Measurements from ENCODE around the gene COL18A1. TPM values are rescaled to one million over a fixed set of nuclear protein-coding genes. Genes with fewer than 3 reads are reported as not detected.

Gene COL18A1
- polyA plus RNA-seq, 3 donors: 0.80 to 4.1 (median 1.1) TPM

DNA sequence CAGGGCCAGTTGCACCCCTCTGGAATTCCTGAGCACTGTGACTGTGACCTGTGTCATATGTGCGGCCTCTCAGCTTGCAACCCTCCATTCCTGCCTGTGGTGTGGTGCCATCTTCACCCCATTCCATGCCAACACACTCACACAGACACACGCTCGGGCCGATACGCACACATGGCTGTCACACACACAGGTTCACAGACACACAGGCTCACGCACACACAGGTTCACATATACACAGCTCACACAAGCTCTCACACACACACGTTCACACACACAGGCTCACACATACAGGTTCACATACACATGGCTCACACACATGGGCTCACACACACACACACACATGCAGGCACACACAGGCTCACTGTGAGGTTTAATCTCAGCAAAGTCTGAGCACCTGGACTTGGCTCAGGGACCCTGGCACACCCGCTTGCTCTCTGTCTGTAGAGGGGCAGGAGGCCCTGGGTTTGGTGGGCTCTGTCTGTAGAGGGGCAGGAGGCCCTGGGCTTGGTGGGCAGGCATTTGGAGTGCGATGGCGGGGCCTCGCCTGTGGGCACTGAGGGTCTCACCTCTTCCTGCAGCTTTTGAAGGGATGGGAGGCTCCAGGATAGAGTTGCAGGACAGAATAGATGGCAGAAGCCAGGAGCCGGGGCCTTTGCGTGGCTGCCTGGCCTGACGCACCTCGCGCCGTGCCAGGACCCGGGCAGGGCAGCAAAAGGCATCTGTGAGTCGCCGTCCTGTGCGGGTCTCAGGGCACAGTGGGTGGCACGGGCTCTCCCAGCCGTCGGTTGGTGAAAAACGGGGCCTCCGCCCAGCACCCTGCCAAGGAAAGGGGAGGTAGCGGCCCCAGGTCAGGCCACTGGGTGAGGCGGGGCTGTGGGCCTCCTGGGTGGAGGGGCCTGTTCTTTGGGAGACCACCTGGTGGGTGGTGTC lies 17.1 kb downstream of the COL18A1 start:
- no peaks in the 10 kb centered on the region for H3K4me1 ChIP-seq (ENCODE audit: control insufficient read depth in 1 of 2, insufficient read depth in 2 of 2, low read length in 2 of 2)
- H3K9me3 ChIP-seq (replicated peaks in 1 of 2; ENCODE audit: control insufficient read depth in 1 of 2, insufficient read depth in 1 of 2, low read length in 2 of 2): no peaks in the 10 kb centered on the region
- no peak overlapping the region for H3K9ac ChIP-seq (ENCODE audit: insufficient read depth, low read length, poor library complexity, severe bottlenecking)
- no peaks in the 10 kb centered on the region for H3K79me2 ChIP-seq (ENCODE audit: insufficient read depth, low read length)
- H3K4me2 ChIP-seq (replicated peaks; ENCODE audit: extremely low read depth, low read length, poor library complexity, severe bottlenecking): no peak overlapping the region
- Mint-ChIP-seq H3K27ac (no peak overlapping the region), H3K4me1 (no peaks in the 10 kb centered on the region), H3K27me3 (ENCODE audit: low read depth in 3 of 3) (peaks cover 0 to 4% (median 2%) of the 10 kb centered on the region in 3 donors), H3K4me3 (no peak overlapping the region), H3K36me3 (no peaks in the 10 kb centered on the region), H3K9me3 (peaks cover 0 to 2% (median 0%) of the 10 kb centered on the region in 7 donors)
- H2AFZ ChIP-seq (ENCODE audit: insufficient read depth, low read depth, low read length, poor library complexity, severe bottlenecking): no peak overlapping the region
- WGBS (ENCODE audit: insufficient coverage): 95% methylated on average over 28 of the region's 28 CpGs
- H3K27ac ChIP-seq (ENCODE audit: low read depth in 1 of 2, low read length in 2 of 2): no peak overlapping the region
- no peaks in the 10 kb centered on the region for H4K20me1 ChIP-seq (ENCODE audit: insufficient read depth, low read length)
- no peaks in the 10 kb centered on the region for H3K27me3 ChIP-seq (ENCODE audit: control insufficient read depth in 2 of 2, insufficient read depth in 2 of 2, low read length in 2 of 2)
- TF ChIP-seq, protein P1, sequence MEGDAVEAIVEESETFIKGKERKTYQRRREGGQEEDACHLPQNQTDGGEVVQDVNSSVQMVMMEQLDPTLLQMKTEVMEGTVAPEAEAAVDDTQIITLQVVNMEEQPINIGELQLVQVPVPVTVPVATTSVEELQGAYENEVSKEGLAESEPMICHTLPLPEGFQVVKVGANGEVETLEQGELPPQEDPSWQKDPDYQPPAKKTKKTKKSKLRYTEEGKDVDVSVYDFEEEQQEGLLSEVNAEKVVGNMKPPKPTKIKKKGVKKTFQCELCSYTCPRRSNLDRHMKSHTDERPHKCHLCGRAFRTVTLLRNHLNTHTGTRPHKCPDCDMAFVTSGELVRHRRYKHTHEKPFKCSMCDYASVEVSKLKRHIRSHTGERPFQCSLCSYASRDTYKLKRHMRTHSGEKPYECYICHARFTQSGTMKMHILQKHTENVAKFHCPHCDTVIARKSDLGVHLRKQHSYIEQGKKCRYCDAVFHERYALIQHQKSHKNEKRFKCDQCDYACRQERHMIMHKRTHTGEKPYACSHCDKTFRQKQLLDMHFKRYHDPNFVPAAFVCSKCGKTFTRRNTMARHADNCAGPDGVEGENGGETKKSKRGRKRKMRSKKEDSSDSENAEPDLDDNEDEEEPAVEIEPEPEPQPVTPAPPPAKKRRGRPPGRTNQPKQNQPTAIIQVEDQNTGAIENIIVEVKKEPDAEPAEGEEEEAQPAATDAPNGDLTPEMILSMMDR (IDR thresholded peaks at IDR 0.05): no peak
- no peaks in the 10 kb centered on the region for H3K36me3 ChIP-seq (replicated peaks in 1 of 2; ENCODE audit: control insufficient read depth in 1 of 2, insufficient read depth in 2 of 2, low read length in 2 of 2)
- DNase-seq: no peak
- H3K4me3 ChIP-seq (replicated peaks in 1 of 3; ENCODE audit: low read depth in 2 of 3, low read length in 3 of 3): no peak overlapping the region
- intact Hi-C loops (cut with micrococcal nuclease): no loop called here

DNA sequence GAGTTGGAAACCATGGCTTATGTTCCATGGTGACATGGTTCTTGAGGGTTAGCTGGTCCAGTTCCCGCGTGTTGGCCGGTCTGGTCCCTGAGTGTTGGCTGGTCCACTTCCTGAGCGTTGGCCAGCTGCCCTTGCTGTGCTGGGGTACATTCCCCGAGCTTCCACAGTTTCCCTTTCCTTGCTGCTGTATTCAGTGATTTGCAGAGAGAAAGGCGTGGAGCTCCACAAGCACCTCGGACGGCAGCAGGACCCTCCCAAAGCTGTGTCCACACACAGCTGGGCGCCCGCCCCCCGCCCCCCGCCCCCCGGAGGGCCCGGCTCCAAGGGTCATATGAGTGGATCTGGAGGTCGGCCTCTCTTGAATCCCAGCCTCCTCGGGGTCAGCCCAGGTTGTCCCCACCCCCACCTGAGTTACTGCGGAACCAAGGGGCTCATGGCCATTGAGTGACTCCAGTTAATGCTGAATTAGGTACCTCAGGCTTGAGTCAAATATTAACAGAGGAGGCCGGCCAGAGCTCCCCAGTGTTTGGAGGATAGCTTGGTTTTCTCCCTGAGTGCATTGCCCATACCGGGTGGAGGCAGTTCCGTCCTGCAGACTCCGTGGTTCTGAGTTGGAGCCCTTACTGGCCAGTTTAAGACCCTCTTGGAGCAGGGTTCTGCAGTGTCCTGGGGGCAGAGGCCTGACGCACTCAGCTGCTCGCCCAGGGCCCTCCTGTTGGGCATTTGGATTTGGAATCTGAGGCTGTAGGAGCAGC lies 18.4 kb downstream of the COL18A1 start:
- Mint-ChIP-seq H3K9me3 (peaks cover 0 to 2% (median 0%) of the 10 kb centered on the region in 7 donors), H3K27me3 (ENCODE audit: low read depth in 3 of 3) (peaks cover 0 to 4% (median 1%) of the 10 kb centered on the region in 3 donors), H3K4me3 (no peak overlapping the region), H3K27ac (no peak overlapping the region), H3K36me3 (no peaks in the 10 kb centered on the region), H3K4me1 (no peaks in the 10 kb centered on the region)
- no peak overlapping the region for H3K4me2 ChIP-seq (replicated peaks; ENCODE audit: extremely low read depth, low read length, poor library complexity, severe bottlenecking)
- 99% methylated on average over 10 of the region's 23 CpGs for WGBS (ENCODE audit: insufficient coverage)
- no peaks in the 10 kb centered on the region for H3K36me3 ChIP-seq (replicated peaks in 1 of 2; ENCODE audit: control insufficient read depth in 1 of 2, insufficient read depth in 2 of 2, low read length in 2 of 2)
- H2AFZ ChIP-seq (ENCODE audit: insufficient read depth, low read depth, low read length, poor library complexity, severe bottlenecking): no peak overlapping the region
- no peak overlapping the region for H3K4me3 ChIP-seq (replicated peaks in 1 of 3; ENCODE audit: low read depth in 2 of 3, low read length in 3 of 3)
- TF ChIP-seq, protein P1 (IDR thresholded peaks at IDR 0.05): no peak
- no peaks in the 10 kb centered on the region for H3K27me3 ChIP-seq (ENCODE audit: control insufficient read depth in 2 of 2, insufficient read depth in 2 of 2, low read length in 2 of 2)
- no peaks in the 10 kb centered on the region for H3K4me1 ChIP-seq (ENCODE audit: control insufficient read depth in 1 of 2, insufficient read depth in 2 of 2, low read length in 2 of 2)
- no peaks in the 10 kb centered on the region for H3K9me3 ChIP-seq (replicated peaks in 1 of 2; ENCODE audit: control insufficient read depth in 1 of 2, insufficient read depth in 1 of 2, low read length in 2 of 2)
- no peaks in the 10 kb centered on the region for H3K79me2 ChIP-seq (ENCODE audit: insufficient read depth, low read length)
- H4K20me1 ChIP-seq (ENCODE audit: insufficient read depth, low read length): no peaks in the 10 kb centered on the region
- no peak for DNase-seq
- no peak overlapping the region for H3K9ac ChIP-seq (ENCODE audit: insufficient read depth, low read length, poor library complexity, severe bottlenecking)
- intact Hi-C loops (cut with micrococcal nuclease): no loop called here
- H3K27ac ChIP-seq (ENCODE audit: low read depth in 1 of 2, low read length in 2 of 2): no peak overlapping the region

Data from CD14-positive monocyte (primary cell).